Measurements from ENCODE around the gene ZIC5.

ZIC5 gene

GRCh38 chr13:99959127-99959539, 12.4 kb downstream of the ZIC5 start:
- Histone ChIP-seq H3K79me2 (ENCODE audit: insufficient read depth, low read length) (no peaks in the 10 kb centered on the region), H3K4me2 (ENCODE audit: low read length) (no peak overlapping the region), H3K27me3 (ENCODE audit: insufficient read depth, low read length) (no peaks in the 10 kb centered on the region), H3K4me3 (ENCODE audit: low read depth, low read length, poor library complexity, severe bottlenecking) (no peak overlapping the region), H3K36me3 (ENCODE audit: insufficient read depth, low read length) (no peaks in the 10 kb centered on the region), H3K9me3 (ENCODE audit: low read length) (no peaks in the 10 kb centered on the region), H3K27ac (ENCODE audit: low read depth, low read length, poor library complexity, severe bottlenecking) (no peak overlapping the region), H4K20me1 (ENCODE audit: insufficient read depth, low read length) (no peaks in the 10 kb centered on the region), H2AFZ (ENCODE audit: low read length) (no peak overlapping the region), H3F3A (ENCODE audit: insufficient read depth, low read length) (no peaks in the 10 kb centered on the region), H3K9ac (ENCODE audit: low read length) (no peak overlapping the region), H3K4me1 (ENCODE audit: insufficient read depth, low read length, severe bottlenecking) (no peaks in the 10 kb centered on the region), H3K9me2 (ENCODE audit: low read depth, low read length) (no peaks in the 10 kb centered on the region)
- no peak for TF ChIP-seq CTCF (IDR thresholded peaks at IDR 0.05; ENCODE audit: low read length)
- no peak for TF ChIP-seq EZH2 (IDR thresholded peaks at IDR 0.05; ENCODE audit: borderline replicate concordance, low read length)

- Histone ChIP-seq H3K9me2 (ENCODE audit: low read depth, low read length) (no peaks in the 10 kb centered on the region), H3K9ac (ENCODE audit: low read length) (no peak overlapping the region), H3K79me2 (ENCODE audit: insufficient read depth, low read length) (no peaks in the 10 kb centered on the region), H2AFZ (ENCODE audit: low read length) (no peak overlapping the region), H4K20me1 (ENCODE audit: insufficient read depth, low read length) (no peaks in the 10 kb centered on the region), H3K9me3 (ENCODE audit: low read length) (no peaks in the 10 kb centered on the region), H3K27me3 (ENCODE audit: insufficient read depth, low read length) (no peaks in the 10 kb centered on the region), H3K4me2 (ENCODE audit: low read length) (no peak overlapping the region), H3K4me1 (ENCODE audit: insufficient read depth, low read length, severe bottlenecking) (no peaks in the 10 kb centered on the region), H3K36me3 (ENCODE audit: insufficient read depth, low read length) (no peaks in the 10 kb centered on the region), H3F3A (ENCODE audit: insufficient read depth, low read length) (no peaks in the 10 kb centered on the region), H3K4me3 (ENCODE audit: low read depth, low read length, poor library complexity, severe bottlenecking) (no peak overlapping the region), H3K27ac (ENCODE audit: low read depth, low read length, poor library complexity, severe bottlenecking) (no peak overlapping the region)
- TF ChIP-seq EZH2 (IDR thresholded peaks at IDR 0.05; ENCODE audit: borderline replicate concordance, low read length) (no peak), CTCF (IDR thresholded peaks at IDR 0.05; ENCODE audit: low read length) (no peak)
Observed at GRCh38 chr13:99958406-99959126, 13.0 kb downstream of the ZIC5 start.

- no peak for TF ChIP-seq CTCF (IDR thresholded peaks at IDR 0.05; ENCODE audit: low read length)
- TF ChIP-seq EZH2 (IDR thresholded peaks at IDR 0.05; ENCODE audit: borderline replicate concordance, low read length): no peak
- Histone ChIP-seq H3K4me2 (ENCODE audit: low read length) (no peak overlapping the region), H3K9ac (ENCODE audit: low read length) (no peak overlapping the region), H3K27me3 (ENCODE audit: insufficient read depth, low read length) (no peaks in the 10 kb centered on the region), H3K79me2 (ENCODE audit: insufficient read depth, low read length) (no peaks in the 10 kb centered on the region), H3K36me3 (ENCODE audit: insufficient read depth, low read length) (no peaks in the 10 kb centered on the region), H4K20me1 (ENCODE audit: insufficient read depth, low read length) (no peaks in the 10 kb centered on the region), H3K9me2 (ENCODE audit: low read depth, low read length) (no peaks in the 10 kb centered on the region), H3F3A (ENCODE audit: insufficient read depth, low read length) (no peaks in the 10 kb centered on the region), H3K27ac (ENCODE audit: low read depth, low read length, poor library complexity, severe bottlenecking) (no peak overlapping the region), H3K4me3 (ENCODE audit: low read depth, low read length, poor library complexity, severe bottlenecking) (no peak overlapping the region), H3K9me3 (ENCODE audit: low read length) (no peaks in the 10 kb centered on the region), H3K4me1 (ENCODE audit: insufficient read depth, low read length, severe bottlenecking) (no peaks in the 10 kb centered on the region), H2AFZ (ENCODE audit: low read length) (no peak overlapping the region)
Observed at GRCh38 chr13:99956473-99957349, 14.9 kb downstream of the ZIC5 start.

All from OCI-LY1 (cell line).